Measurements from ENCODE around the gene GCN1. TPM values are rescaled to one million over a fixed set of nuclear protein-coding genes. Genes with fewer than 3 reads are reported as not detected.

GCN1 gene
- polyA plus RNA-seq, 2 of the 4 experiments (the other 2 are of a cell fraction): 43.2 to 64.1 TPM

DNA sequence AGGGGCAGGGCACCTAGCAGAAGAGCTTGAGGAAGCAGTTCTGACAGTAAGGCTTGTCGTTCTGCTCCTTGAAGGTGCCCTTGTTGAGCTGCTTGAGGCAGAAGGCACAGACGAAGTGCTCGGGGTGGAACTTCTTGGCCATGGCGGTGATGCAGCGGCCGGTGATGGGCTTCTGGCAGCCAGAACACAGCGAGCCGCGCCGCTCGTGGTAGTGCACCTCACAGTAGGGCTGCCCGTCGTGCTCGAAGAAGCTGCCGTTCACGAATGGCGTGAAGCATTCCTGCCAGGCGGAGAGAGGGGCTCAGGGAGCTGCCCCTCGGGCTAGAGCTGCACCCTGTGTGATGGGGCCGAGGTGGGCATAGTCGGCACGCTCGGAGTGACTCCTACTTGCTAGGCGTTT is 17.8 kb upstream of the GCN1 start:
- POLR2A ChIA-PET: interaction anchor here (1.9 kb wide), 1 partner anchor 11 kb away, joined by 8 read pairs; the partner anchor contains the start of gene RPLP0
- CTCF ChIA-PET: interaction anchor here (0.9 to 18.1 kb wide), 5 partner anchors 9 to 74 kb away, joined by 3 to 308 read pairs (median 5); no protein-coding TSS in a partner anchor

DNA sequence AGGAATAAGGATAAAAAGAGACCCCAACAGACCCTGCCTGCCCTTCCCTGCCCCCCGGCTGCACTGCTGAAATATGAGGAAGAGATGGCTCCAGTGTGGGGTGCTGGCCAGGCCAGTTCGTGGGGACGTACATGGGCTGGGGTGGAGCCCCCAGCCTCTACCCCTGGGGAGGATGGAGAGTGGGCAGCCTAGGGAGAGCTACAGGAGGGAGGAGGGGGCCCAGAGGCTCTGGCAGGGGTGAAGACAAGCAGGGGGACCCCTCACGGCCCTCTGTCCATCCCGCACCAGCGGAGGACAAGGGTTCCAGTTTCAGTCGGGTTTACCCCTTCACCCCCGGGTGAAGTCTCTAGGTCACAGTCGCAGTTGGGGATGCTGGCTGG is 17.4 kb upstream of the GCN1 start:
- H3K9me3 ChIP-seq: no peaks in the 10 kb centered on the region
- H3K4me3 ChIP-seq: no peak overlapping the region
- ChIA-PET CTCF (interaction anchor here (1.0 to 18.1 kb wide), 4 partner anchors 8 to 75 kb away, joined by 3 to 308 read pairs (median 6); no protein-coding TSS in a partner anchor), POLR2A (interaction anchor here (1.9 kb wide), 1 partner anchor 11 kb away, joined by 8 read pairs; the partner anchor contains the start of gene RPLP0)
- no peak overlapping the region for H3K4me2 ChIP-seq
- no peak for DNase-seq (ENCODE audit: low read depth in 1 of 2, low spot score in 1 of 2)
- WGBS (ENCODE audit: missing lambda C conversion rate): 85% methylated on average over 9 of the region's 9 CpGs
- TF ChIP-seq, protein P1, sequence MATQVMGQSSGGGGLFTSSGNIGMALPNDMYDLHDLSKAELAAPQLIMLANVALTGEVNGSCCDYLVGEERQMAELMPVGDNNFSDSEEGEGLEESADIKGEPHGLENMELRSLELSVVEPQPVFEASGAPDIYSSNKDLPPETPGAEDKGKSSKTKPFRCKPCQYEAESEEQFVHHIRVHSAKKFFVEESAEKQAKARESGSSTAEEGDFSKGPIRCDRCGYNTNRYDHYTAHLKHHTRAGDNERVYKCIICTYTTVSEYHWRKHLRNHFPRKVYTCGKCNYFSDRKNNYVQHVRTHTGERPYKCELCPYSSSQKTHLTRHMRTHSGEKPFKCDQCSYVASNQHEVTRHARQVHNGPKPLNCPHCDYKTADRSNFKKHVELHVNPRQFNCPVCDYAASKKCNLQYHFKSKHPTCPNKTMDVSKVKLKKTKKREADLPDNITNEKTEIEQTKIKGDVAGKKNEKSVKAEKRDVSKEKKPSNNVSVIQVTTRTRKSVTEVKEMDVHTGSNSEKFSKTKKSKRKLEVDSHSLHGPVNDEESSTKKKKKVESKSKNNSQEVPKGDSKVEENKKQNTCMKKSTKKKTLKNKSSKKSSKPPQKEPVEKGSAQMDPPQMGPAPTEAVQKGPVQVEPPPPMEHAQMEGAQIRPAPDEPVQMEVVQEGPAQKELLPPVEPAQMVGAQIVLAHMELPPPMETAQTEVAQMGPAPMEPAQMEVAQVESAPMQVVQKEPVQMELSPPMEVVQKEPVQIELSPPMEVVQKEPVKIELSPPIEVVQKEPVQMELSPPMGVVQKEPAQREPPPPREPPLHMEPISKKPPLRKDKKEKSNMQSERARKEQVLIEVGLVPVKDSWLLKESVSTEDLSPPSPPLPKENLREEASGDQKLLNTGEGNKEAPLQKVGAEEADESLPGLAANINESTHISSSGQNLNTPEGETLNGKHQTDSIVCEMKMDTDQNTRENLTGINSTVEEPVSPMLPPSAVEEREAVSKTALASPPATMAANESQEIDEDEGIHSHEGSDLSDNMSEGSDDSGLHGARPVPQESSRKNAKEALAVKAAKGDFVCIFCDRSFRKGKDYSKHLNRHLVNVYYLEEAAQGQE (IDR thresholded peaks at IDR 0.05): no peak
- TF ChIP-seq KDM5A (IDR thresholded peaks at IDR 0.05) (no peak), BHLHE40 (IDR thresholded peaks at IDR 0.05; ENCODE audit: low read depth, low read length) (no peak), HOXB13 (CRISPR knock-in tag; IDR thresholded peaks at IDR 0.05; ENCODE audit: low read depth) (no peak), RCOR1 (IDR thresholded peaks at IDR 0.05; ENCODE audit: low read depth, low read length) (no peak), EP300 (IDR thresholded peaks at IDR 0.05) (no peak), CEBPB (IDR thresholded peaks at IDR 0.05) (no peak), HOXB5 (CRISPR knock-in tag; IDR thresholded peaks at IDR 0.05) (no peak), PHF8 (IDR thresholded peaks at IDR 0.05; ENCODE audit: borderline replicate concordance, low read depth) (no peak), HEYL (CRISPR knock-in tag; IDR thresholded peaks at IDR 0.05) (no peak), RFX5 (IDR thresholded peaks at IDR 0.05) (no peak), FOSB (CRISPR knock-in tag; IDR thresholded peaks at IDR 0.05) (no peak), ZNF302 (CRISPR knock-in tag; IDR thresholded peaks at IDR 0.05) (no peak), ZFP36 (IDR thresholded peaks at IDR 0.05; ENCODE audit: borderline replicate concordance, partially characterized antibody) (no peak), CBX2 (IDR thresholded peaks at IDR 0.05; ENCODE audit: borderline replicate concordance, low read depth) (no peak)
- TF ChIP-seq, protein P2, sequence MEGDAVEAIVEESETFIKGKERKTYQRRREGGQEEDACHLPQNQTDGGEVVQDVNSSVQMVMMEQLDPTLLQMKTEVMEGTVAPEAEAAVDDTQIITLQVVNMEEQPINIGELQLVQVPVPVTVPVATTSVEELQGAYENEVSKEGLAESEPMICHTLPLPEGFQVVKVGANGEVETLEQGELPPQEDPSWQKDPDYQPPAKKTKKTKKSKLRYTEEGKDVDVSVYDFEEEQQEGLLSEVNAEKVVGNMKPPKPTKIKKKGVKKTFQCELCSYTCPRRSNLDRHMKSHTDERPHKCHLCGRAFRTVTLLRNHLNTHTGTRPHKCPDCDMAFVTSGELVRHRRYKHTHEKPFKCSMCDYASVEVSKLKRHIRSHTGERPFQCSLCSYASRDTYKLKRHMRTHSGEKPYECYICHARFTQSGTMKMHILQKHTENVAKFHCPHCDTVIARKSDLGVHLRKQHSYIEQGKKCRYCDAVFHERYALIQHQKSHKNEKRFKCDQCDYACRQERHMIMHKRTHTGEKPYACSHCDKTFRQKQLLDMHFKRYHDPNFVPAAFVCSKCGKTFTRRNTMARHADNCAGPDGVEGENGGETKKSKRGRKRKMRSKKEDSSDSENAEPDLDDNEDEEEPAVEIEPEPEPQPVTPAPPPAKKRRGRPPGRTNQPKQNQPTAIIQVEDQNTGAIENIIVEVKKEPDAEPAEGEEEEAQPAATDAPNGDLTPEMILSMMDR (IDR thresholded peaks at IDR 0.05): no peak
- TF ChIP-seq, protein P3, sequence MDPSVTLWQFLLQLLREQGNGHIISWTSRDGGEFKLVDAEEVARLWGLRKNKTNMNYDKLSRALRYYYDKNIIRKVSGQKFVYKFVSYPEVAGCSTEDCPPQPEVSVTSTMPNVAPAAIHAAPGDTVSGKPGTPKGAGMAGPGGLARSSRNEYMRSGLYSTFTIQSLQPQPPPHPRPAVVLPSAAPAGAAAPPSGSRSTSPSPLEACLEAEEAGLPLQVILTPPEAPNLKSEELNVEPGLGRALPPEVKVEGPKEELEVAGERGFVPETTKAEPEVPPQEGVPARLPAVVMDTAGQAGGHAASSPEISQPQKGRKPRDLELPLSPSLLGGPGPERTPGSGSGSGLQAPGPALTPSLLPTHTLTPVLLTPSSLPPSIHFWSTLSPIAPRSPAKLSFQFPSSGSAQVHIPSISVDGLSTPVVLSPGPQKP (IDR thresholded peaks at IDR 0.05; ENCODE audit: low read depth, low read length): no peak
- no peak for ATAC-seq
- FAIRE-seq: no peak
- no peak overlapping the region for H3K27ac ChIP-seq
- no peaks in the 10 kb centered on the region for H3K4me1 ChIP-seq

More for the DNA sequence above, 17.8 kb upstream of the GCN1 start:
- ATAC-seq: no peak
- FAIRE-seq: no peak
- Histone ChIP-seq H3K4me3 (no peak overlapping the region), H3K9me3 (no peaks in the 10 kb centered on the region), H3K4me1 (no peaks in the 10 kb centered on the region), H3K27ac (no peak overlapping the region), H3K4me2 (no peak overlapping the region)
- TF ChIP-seq FOXS1 (CRISPR knock-in tag; IDR thresholded peaks at IDR 0.05): no peak
- TF ChIP-seq JUN (IDR thresholded peaks at IDR 0.05): no peak
- no peak for TF ChIP-seq FOSB (CRISPR knock-in tag; IDR thresholded peaks at IDR 0.05)
- TF ChIP-seq KDM5A (IDR thresholded peaks at IDR 0.05): no peak
- no peak for TF ChIP-seq HOXB5 (CRISPR knock-in tag; IDR thresholded peaks at IDR 0.05)
- TF ChIP-seq GATA3 (IDR thresholded peaks at IDR 0.05; ENCODE audit: borderline replicate concordance): no peak
- TF ChIP-seq, protein P3 (IDR thresholded peaks at IDR 0.05; ENCODE audit: low read depth, low read length): no peak
- no peak for TF ChIP-seq MAFK (IDR thresholded peaks at IDR 0.05; ENCODE audit: partially characterized antibody)
- TF ChIP-seq RCOR1 (IDR thresholded peaks at IDR 0.05; ENCODE audit: low read depth, low read length): no peak
- TF ChIP-seq CEBPB (IDR thresholded peaks at IDR 0.05): no peak
- no peak for TF ChIP-seq USF2 (IDR thresholded peaks at IDR 0.05)
- no peak for TF ChIP-seq CBX8 (IDR thresholded peaks at IDR 0.05)
- TF ChIP-seq ZFP36 (IDR thresholded peaks at IDR 0.05; ENCODE audit: borderline replicate concordance, partially characterized antibody): no peak
- TF ChIP-seq, protein P4, sequence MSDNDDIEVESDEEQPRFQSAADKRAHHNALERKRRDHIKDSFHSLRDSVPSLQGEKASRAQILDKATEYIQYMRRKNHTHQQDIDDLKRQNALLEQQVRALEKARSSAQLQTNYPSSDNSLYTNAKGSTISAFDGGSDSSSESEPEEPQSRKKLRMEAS (IDR thresholded peaks at IDR 0.05): no peak
- TF ChIP-seq JUNB (IDR thresholded peaks at IDR 0.05): no peak
- no peak for TF ChIP-seq HOXA7 (CRISPR knock-in tag; IDR thresholded peaks at IDR 0.05)
- 94% methylated on average over 24 of the region's 24 CpGs for WGBS (ENCODE audit: missing lambda C conversion rate)
- no peak for DNase-seq (ENCODE audit: low read depth in 1 of 2, low spot score in 1 of 2)
